ENCODE data around the gene KRT14.

- no peak for TF ChIP-seq CTCF (IDR thresholded peaks at IDR 0.05)
- no peak for TF ChIP-seq POLR2A (IDR thresholded peaks at IDR 0.05)
- TF ChIP-seq POLR2AphosphoS5 (IDR thresholded peaks at IDR 0.05), result no peak
- no peak for TF ChIP-seq EP300 (IDR thresholded peaks at IDR 0.05)
These were observed 46.6 kb downstream of the KRT14 start for GRCh38 chr17:41539979-41540701.

All from suprapubic skin (tissue), 4 donors.